HG03521 (cell line): ENCODE results near the gene SEMA5A.

Experiments used
- ATAC-seq: cut with Tn5 transposase; IDR thresholded peaks from one replicate; pipeline ENCODE4 v1.9.1; 2021; ENCODE audit warnings: mild to moderate bottlenecking, moderate library complexity; ENCODE audit not compliant: unreplicated experiment

SEMA5A gene

DNA sequence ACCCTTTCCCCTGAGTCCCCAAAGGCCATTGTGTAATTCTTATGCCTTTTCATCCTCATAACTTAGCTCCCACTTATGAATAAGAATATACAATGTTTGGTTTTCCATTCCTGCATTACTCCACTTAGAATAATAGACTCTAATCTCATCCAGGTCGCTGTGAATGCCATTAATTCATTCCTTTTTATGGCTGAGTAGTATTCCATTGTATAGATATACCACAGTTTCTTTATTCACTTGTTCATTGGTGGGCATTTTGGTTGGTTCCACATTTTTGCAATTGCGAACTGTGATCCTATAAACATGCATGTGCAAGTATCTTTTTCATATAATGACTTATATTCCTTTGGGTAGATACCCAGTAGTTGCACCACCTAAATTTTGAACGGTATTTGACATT lies 101.5 kb downstream of the SEMA5A start:
- ATAC-seq = no peak

DNA sequence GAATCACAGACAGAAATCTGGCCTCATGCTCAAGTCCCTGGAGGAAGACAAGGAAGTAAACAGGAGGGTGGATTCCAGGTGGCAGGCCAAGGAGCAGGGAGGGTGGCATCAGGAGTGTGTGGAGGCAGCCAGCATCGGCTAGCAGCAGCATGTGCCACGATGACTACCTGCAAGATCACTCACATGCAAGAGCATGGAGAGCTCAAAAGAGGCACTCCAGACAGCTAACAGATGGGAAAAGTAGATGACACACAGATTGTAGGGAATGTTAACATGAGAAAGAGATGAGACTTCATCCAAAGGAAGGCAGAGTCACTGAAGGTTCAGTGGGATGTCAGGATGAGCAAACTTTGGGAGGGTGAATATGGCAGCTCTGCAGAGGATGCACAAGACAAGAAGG lies 104.3 kb downstream of the SEMA5A start:
- ATAC-seq = no peak

DNA sequence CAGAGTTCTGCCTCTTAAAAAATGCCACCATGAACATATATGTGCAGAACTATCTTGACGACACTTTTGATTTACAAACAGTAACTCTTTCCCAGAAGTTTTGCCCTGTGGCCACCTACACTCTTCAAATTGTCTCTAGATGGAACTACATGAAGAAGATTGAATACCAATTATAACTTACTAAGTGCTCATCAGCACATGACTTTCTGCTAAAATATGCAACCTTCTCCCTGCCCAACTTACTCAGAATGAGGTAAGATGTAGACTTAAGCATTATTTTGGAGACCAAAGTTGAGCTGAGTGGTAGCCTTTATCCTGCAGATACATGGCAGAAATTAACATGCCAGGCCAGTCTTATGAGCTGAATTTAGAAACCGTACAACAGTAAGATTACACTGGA lies 105.4 kb downstream of the SEMA5A start:
- no peak for ATAC-seq

DNA sequence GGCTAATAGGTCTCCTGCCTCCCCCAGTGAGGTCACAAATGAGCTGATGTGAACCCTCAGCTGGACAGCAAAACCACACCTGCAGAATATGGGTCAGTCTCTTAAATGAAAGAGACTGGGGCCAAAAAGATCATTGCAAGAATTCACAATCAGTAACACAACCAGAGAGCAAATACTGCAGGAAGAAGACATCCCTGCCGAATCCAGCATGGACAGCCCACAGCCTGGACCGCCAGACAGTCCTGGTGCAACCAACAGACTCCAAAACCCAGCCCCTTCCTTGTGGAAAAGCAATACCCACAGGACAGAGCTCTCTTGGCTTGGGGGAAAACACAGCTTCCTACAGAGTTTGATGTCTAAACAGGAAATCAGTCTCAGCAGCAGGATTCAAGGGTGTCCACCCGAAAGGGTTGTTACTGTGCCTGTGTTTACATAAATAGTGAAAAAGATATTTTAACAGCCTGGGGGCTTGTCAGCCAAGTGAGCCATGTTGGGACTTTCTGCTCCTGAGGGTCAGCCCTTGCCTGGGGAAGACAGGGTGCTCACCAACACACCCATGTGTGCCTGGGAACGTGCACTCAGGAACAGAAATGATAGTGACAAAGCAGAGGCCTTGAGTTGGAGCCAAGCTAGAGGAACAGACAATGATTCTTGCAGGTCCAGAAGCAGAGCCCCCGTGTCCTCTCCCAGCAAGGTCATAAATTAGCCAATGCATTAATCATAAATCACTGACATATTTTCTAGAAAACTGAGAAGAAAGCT lies 106.2 kb downstream of the SEMA5A start:
- no peak for ATAC-seq

DNA sequence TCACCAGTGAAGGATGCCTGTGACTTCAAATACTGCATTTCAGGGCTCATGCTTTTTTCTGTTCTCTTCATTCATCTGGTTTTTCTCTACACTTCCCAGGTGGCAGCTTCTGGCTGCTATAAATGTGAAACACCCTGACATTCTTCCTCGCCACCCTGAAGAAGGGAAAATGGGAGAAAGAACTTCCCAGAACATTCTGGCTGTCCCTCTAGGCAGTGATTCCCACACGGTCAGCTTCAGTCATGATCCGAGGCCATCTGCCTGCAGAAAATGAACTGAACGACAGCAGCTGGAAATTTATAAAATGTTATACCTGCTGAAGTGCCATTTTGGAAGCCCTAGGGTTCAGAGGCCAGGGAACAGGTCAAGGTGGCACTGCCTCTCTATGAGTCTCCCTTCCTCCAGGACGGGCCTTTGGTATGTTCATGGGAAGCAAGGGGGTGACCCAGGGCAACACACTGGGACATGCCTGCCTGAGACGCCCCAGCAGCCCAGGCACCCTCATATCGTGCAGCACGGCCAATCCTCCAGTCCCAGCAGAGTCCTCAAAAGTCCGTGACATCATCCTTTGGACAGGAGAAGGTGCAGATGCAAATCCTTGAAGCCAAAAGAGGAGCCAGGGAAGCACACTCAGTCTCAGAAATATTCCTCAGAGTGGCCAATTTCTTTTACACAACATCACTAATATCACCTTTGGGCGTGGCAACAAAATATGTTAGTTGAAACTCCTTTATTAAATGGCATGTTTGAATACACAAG lies 107.1 kb downstream of the SEMA5A start:
- ATAC-seq = no peak

DNA sequence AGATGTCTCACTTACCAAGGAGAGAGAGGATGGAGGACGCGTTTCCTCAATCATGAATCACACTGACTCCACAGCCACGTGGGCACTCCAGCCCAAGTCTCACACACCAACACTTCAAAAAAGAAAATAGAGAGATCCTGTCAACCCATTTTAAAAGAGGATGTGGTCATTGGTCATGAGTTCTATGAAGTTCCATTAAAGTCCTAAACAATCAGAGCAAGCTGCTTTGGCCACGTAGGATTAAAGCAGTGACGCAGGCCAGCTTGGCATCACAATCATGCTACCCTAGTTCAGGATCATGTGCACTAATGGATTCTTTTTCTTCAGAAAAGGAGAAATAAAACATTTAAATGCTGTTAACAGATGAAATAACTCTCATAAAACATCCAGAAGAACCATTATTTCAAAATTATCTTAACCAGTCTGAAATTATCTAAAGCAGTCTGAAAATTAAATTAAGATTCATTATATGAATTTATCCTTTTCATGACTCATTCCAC lies 108.1 kb downstream of the SEMA5A start:
- no peak for ATAC-seq

DNA sequence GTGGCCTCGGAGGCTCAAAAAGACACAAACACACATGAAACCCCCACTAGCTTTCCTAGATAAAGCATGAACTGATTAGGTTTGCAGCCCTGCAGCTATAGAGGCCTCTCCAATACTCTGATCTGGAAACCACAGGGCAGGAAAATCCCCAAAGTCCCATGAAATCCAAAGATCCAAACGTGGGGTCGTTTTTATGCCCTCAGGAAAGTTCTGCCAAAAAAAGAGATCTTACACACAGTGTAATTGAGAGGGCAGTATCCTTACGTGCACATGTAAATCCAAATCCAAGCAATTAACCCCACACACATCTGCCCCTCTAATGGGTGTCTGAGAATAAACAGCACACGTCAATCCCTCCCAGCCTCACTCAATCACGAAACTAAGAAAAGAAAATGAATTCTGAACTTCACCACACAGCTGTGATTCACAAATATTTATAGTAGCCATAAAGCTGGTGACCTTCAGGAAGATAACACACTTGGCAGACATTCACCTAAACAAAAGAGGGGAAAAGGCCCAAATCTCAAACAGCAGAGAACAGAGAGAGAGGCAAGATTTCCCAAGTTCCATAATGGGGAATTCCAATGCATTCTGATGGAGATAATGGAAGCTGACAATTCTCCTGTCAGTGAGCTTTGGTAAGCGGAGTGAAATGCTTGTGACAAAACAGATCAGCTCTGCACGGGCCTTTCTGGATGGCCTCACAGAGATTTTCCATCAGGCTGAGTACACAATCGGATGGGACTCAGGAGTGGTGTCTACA lies 114.2 kb downstream of the SEMA5A start:
- no peak for ATAC-seq

DNA sequence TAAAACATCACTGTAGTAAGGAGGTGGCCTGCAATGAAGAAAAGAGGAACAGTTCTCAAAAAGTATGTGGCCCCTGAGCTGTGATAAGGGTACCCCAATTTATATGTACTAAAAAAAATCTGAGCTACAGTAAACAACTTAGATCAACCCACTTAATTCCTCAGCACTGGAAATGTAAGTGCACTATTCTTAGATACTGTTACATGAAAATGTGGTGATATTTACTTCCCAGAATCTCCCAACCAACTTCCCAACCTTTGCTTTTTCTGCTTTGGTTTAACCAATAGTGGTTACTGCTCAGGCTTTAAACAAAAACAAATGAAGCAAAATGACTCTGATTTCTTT lies 114.8 kb downstream of the SEMA5A start:
- no peak for ATAC-seq

DNA sequence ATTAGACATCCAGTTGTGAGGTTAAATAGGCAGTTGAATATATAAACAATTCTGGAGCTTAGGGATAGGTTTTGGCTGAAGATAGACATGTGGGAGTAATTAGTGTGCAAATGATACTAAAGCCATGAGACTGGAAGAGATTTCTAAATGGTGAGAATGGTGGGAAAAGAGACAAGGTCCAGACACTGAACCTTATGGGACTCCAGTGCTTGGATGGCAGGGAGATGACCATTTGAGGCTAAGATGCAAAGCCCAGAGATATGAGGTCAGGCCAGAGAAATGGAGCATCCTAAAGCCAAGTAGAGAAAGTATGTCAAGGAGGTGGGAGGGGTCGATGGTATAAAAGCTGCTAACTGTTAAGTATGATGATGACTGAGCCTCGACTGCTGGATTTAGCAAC lies 115.6 kb downstream of the SEMA5A start:
- ATAC-seq = no peak

DNA sequence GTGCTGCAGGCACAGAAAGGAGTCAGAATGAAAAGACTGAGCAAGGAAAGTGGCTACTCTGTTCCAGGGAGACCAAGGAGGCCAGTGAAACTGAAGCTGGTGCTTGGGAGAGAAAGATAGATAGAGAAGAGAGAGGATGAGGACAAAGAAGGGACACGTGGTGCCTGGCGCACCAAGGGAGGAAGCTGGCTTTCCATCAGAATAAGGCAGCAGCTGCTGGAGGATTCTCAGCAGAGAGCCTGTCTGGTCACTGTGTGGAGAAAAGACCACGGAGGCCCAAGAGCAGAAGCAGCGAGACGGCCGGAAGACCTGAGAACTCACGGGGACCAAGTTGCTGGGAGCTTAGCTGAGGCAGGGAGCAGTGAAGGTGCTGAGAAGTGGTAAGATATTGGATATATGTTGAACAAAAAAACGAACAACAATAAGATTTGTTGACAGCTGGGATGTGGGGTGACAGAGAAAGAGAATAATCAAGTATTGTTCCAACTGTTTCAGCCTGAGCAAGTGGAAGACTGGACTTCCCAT lies 116.1 kb downstream of the SEMA5A start:
- ATAC-seq = no peak

DNA sequence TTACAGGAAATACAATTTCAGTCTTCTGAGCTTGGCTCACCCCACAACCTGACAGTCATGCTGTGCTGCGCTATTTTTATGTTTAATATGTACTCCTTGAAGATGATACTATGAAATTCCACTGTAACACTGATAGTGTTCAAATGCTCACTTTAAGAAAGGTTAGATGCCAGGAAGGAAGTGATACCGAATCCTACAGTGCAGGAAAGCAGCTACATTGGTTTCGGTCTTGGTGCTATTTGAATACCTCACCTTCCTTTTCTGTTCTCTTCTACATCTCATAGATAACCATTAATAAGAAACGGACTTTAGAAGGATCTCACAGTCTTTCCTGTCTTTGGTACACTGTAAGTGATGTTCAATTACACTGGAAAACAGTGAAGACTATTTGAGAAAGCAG lies 117.6 kb downstream of the SEMA5A start:
- ATAC-seq = peak; percentile 46

DNA sequence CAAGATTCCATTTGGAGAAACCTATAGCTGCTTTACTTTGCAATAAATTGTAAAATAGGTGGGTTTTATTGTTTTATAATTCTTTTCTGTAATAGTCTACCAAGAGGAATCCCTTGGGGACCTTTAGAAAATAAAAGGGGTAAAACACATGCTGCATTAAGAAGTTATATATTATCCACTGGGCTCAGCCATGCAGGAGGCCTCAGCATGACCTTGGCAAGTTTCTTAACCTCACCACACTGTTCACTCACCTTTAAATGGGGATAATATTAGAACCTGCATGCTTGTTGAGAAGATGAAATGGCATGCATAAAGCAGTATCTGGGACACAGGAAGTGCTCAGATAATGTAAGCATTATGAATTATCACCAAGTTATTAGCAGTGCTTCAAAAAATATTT lies 120.2 kb downstream of the SEMA5A start:
- ATAC-seq = no peak

DNA sequence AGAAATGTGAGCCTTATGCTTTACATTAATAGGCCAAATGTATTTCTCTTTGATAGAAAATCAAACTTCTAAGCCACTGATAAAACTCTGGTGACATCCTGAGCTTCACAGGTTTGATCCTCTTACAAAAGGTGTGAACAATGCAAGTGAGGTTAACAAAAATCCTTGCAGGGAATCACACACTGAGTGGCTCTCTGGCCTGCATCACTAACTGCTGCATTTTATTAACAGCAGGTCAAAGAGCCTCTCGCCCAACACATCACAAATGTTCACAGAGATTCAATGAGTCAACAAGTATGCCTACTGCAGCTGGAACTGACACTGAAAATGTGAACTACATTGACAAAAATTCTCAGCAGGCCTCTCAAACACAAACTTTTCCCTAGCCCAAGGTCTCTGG lies 122.3 kb downstream of the SEMA5A start:
- no peak for ATAC-seq

DNA sequence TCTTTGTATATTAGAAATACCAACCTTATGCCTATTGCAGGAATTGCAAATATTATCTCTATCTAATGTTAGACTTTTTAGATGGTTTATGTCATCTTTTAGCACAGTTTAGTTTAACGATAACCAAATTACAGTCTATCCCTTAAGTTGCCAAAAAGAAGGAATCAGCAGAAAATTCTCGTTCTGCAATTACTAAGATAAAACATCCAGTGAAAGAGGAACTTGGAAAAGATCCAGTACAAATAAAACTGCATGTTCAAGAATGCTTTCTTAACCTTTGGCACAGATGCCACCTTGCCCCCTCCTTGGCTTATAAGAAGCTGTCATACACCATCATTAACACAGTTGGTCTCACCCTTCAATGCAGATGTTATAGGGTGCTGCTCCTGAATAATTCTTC lies 124.0 kb downstream of the SEMA5A start:
- no peak for ATAC-seq

DNA sequence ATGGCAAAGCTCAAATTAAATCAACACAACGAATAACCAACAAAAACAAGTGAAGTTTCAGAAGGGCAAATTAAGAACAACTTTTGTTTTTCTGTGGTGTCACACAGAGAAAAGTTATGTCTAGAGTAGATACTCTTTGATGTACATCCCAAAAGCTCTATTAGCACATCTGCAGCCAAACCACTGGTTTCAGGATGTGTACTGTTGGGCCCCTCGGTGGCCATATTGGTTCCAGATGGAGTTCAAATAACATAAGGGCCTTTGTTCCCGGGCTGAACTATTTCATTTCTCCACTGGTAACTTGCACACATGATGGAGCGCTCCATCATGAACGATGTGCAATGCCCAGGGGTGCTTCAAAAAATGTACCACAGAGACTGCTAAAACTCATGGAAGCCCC lies 126.1 kb downstream of the SEMA5A start:
- ATAC-seq = no peak

DNA sequence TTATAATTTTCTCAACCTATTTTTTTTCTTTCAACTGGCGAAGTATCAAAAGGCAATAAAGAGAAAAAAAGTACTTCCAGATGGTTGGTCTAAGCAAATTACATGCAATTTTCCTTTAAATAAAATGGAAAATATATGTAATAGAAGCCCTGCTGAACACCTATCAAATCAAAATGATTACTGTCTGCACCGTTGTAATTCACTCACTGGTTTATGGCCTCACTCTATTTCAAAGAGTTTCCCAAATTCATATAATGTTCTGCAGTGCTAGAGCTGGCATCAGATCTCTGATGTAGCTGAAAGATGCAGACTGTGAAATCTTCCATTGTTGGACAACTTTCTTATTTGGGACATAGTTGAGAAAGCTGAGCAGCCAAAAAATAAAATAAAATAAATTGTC lies 130.3 kb downstream of the SEMA5A start:
- ATAC-seq = no peak

DNA sequence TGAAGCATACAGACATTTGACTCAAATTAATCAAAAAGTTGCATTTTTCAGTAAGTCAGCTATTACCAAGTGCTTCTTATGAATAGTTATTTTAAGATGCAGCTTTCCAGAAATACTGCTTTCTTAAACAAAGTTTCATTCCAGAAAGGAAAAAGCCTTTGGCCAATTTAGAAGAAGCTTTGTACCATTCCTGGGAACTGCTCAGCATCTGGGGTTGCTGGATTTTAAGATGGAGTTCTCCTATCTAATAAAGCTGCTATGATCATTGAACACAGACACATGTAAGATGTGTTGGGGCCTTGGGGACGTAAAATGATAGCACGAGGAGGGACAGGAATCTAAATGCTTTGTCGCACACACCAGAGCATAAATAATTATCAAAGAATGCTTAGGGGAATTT lies 130.8 kb downstream of the SEMA5A start:
- ATAC-seq = no peak

DNA sequence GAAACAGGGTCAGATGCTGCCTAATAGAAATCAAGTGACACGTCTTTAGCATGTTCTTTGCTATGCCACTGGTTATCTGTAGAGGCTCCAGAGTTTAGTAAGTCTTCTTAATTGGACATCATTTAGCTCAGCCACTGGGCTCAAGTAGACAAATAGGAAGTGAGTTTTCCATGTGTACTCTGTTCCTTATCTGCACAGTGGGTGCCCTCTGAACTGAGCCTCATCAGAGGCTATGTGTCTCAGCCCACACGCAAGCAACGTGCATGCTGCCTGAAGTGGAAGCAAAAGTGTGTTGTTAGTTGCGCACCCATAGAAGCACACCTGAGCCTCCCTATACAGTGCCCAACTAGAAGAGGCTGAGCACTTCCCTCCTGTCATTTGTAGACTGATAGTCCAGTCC lies 134.7 kb downstream of the SEMA5A start:
- no peak for ATAC-seq

DNA sequence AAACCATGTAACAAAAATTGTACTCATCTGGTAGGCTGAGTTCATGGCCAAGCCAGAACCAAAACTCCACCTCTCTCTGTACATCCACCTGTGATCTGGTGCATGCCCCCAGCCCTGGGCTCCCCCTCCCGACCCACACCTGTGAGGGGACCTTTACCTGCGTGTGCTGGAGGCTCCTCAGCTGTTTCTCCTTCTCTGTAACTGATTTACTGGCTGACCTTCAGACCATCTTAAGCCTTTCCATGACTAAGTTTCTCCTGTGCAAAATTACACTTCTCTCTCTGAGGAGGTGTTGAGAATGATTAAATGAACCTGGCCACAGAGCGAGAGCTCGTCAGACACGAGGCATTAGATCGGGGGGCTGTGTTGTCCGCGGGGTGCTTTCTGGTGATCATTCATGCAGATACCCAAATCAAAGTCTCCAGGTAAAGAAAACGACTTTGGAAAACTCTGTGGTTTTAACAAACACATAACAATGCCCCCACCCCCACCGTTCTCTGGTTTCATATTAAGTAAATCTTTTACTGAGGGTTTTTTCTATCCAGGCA lies 136.4 kb downstream of the SEMA5A start:
- no peak for ATAC-seq

DNA sequence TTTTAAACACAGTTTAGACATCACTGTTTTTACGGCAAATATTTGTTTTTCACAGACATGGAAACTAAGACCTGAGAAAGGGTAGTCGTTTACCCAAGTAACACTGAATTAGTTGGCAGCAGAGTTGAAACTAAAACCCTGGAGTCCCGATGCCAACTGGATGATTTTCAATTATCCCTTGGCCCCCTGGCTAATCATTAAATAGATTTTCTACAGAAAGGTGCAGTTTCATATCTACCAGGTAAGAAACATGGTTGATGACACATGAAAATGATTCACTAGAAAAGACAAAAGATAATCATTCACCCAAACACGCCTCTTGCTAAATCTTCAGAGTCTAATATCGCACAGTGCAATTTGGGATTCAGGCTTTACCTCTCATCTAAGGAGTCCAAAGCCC lies 136.9 kb downstream of the SEMA5A start:
- ATAC-seq = no peak

DNA sequence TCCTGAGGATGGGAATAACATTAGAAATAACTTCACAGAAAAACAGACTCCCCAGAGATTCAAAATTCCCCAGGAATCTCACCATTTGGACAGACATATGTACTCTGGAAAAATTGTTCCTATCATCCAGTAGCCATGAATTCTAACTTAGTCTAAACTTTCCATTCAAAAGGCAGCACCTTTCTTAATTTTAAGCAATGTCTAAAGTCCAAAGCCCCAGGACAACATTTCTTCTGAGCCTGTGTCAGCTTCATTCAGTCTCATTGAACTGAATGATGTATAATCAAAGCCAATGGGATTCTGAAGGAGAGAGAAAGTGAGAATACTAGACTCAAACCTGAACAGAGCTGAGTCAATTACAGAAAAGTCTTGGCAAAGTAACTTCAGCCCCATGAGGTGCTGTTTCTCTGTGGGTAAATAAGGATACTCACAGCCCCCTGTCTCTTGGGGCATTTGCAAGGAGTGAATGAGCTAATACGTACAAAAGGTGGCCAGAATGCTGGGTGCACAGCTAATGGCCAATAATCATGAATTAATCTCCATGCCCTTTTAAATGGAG lies 140.6 kb downstream of the SEMA5A start:
- ATAC-seq = peak; percentile 53
